ENCODE measurements around the gene CTSS. TPM values are rescaled to one million over a fixed set of nuclear protein-coding genes. Genes with fewer than 3 reads are reported as not detected.

CTSS gene
- total and polyA plus RNA-seq, 2 experiments from 2014 or later: 5.2 to 10.4 TPM

DNA sequence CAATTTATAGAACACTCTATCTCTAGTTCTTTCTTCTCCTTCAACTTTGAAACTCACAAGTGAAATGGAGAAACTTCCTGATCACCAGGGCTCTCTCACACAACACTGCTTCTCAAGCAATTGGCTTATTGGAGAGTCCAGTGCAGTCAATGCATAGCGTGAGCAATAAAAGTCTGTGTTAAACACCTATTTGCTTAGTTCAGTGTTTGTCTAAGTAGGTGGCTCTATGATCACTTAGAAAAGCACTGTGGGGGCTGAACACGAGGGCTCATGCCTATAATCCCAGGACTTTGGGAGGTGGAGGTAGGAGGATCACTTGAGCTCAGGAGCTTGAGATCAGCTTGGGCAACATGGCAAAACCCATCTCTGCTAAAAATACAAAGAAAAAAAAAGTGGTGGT is 12.2 kb downstream of the CTSS start:
- peak overlapping the region; percentile 83 for H3K27ac ChIP-seq
- DNase-seq (ENCODE audit: low spot score): peak; percentile 28
- H3K36me3 ChIP-seq (replicated peaks; ENCODE audit: insufficient read depth, low read depth): no peaks in the 10 kb centered on the region

DNA sequence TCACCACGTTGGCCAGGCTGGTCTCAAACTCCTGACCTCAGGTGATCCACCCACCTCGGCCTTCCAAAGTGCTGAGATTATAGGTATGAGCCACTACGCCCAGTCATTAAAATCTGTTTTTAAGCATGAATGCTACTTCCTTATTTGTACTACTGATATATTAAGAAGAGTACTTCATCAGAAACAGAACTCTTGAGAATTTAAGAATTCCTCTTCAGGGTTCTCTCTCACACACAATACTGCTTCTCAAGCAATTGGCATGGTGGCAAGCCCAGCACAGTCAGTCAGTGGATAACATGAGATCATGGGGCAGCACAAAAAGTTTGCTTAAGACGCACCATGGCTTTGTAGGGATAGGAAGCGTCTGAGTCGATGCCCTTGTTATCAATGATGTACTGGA is 14.1 kb downstream of the CTSS start:
- Histone ChIP-seq H3K27ac (no peak overlapping the region), H3K4me1 (ENCODE audit: insufficient read depth) (no peaks in the 10 kb centered on the region), H2AFZ (no peak overlapping the region), H3K27me3 (no peaks in the 10 kb centered on the region), H4K20me1 (ENCODE audit: insufficient read depth, poor library complexity, severe bottlenecking) (no peaks in the 10 kb centered on the region), H3K4me3 (no peak overlapping the region), H3K9me2 (replicated peaks; ENCODE audit: insufficient read depth) (no peaks in the 10 kb centered on the region), H3K4me2 (no peak overlapping the region), H3K36me3 (replicated peaks; ENCODE audit: insufficient read depth, low read depth) (no peaks in the 10 kb centered on the region), H3K79me2 (no peaks in the 10 kb centered on the region), H3K9me3 (ENCODE audit: low read depth) (no peaks in the 10 kb centered on the region)
- DNase-seq (ENCODE audit: low spot score): no peak
- TF ChIP-seq, protein P1, sequence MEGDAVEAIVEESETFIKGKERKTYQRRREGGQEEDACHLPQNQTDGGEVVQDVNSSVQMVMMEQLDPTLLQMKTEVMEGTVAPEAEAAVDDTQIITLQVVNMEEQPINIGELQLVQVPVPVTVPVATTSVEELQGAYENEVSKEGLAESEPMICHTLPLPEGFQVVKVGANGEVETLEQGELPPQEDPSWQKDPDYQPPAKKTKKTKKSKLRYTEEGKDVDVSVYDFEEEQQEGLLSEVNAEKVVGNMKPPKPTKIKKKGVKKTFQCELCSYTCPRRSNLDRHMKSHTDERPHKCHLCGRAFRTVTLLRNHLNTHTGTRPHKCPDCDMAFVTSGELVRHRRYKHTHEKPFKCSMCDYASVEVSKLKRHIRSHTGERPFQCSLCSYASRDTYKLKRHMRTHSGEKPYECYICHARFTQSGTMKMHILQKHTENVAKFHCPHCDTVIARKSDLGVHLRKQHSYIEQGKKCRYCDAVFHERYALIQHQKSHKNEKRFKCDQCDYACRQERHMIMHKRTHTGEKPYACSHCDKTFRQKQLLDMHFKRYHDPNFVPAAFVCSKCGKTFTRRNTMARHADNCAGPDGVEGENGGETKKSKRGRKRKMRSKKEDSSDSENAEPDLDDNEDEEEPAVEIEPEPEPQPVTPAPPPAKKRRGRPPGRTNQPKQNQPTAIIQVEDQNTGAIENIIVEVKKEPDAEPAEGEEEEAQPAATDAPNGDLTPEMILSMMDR (IDR thresholded peaks at IDR 0.05; ENCODE audit: poor library complexity): no peak
- TF ChIP-seq EZH2 (IDR thresholded peaks at IDR 0.05; ENCODE audit: borderline replicate concordance): no peak
- no peak for TF ChIP-seq EZH2phosphoT487 (IDR thresholded peaks at IDR 0.05; ENCODE audit: low read depth, severe bottlenecking, unreplicated experiment)
- WGBS (ENCODE audit: low lambda C conversion rate, missing lambda C conversion rate): 93% methylated on average over 6 of the region's 6 CpGs

More for the DNA sequence above, 12.2 kb downstream of the CTSS start:
- Histone ChIP-seq H3K9me3 (ENCODE audit: low read depth) (no peaks in the 10 kb centered on the region), H3K9me2 (replicated peaks; ENCODE audit: insufficient read depth) (no peaks in the 10 kb centered on the region), H3K4me1 (ENCODE audit: insufficient read depth) (no peaks in the 10 kb centered on the region), H4K20me1 (ENCODE audit: insufficient read depth, poor library complexity, severe bottlenecking) (no peaks in the 10 kb centered on the region), H3K4me3 (no peak overlapping the region), H3K4me2 (no peak overlapping the region), H3K27me3 (no peaks in the 10 kb centered on the region), H2AFZ (no peak overlapping the region), H3K79me2 (no peaks in the 10 kb centered on the region)
- TF ChIP-seq EZH2 (IDR thresholded peaks at IDR 0.05; ENCODE audit: borderline replicate concordance) (no peak), EZH2phosphoT487 (IDR thresholded peaks at IDR 0.05; ENCODE audit: low read depth, severe bottlenecking, unreplicated experiment) (no peak)
- TF ChIP-seq, protein P1 (IDR thresholded peaks at IDR 0.05; ENCODE audit: poor library complexity): no peak
- WGBS (ENCODE audit: low lambda C conversion rate, missing lambda C conversion rate): 42% methylated on average over 2 of the region's 2 CpGs

DNA sequence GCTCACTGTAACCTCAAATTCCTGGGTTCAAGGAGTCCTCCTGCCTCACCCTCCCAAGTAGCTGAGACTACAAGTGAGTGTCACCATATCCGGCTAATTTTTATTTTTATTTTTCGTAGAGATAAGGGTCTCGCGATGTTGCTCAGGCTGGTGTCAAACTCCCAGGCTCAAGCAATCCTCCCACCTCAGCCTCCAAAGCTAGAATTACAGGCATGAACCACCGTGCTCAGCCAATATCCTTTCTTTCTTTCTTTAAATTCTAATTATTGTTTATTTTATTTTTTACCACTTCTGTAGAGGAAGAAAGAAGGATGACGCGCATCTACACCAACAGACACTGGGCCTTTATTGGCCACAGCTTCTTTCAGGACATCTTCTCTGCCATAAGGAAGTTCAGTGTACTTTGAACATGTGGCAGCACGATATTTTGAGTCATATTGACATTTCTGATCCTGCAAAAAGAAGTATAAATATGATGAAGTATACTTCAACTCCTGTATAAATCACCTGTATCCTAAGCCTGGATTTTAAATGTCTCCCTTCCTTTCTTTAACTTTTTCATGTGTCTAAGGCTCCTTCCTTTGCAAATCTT is 15.8 kb downstream of the CTSS start:
- 94% methylated on average over 8 of the region's 8 CpGs for WGBS (ENCODE audit: low lambda C conversion rate, missing lambda C conversion rate)
- Histone ChIP-seq H4K20me1 (ENCODE audit: insufficient read depth, poor library complexity, severe bottlenecking) (no peaks in the 10 kb centered on the region), H3K36me3 (replicated peaks; ENCODE audit: insufficient read depth, low read depth) (no peaks in the 10 kb centered on the region), H3K4me1 (ENCODE audit: insufficient read depth) (no peaks in the 10 kb centered on the region), H3K9me2 (replicated peaks; ENCODE audit: insufficient read depth) (no peaks in the 10 kb centered on the region), H3K79me2 (no peaks in the 10 kb centered on the region), H3K27ac (no peak overlapping the region), H2AFZ (no peak overlapping the region), H3K9me3 (ENCODE audit: low read depth) (no peaks in the 10 kb centered on the region), H3K4me2 (no peak overlapping the region), H3K27me3 (no peaks in the 10 kb centered on the region), H3K4me3 (no peak overlapping the region)
- TF ChIP-seq, protein P1 (IDR thresholded peaks at IDR 0.05; ENCODE audit: poor library complexity): no peak
- TF ChIP-seq EZH2phosphoT487 (IDR thresholded peaks at IDR 0.05; ENCODE audit: low read depth, severe bottlenecking, unreplicated experiment): no peak
- no peak for TF ChIP-seq EZH2 (IDR thresholded peaks at IDR 0.05; ENCODE audit: borderline replicate concordance)
- DNase-seq (ENCODE audit: low spot score): no peak

All from hepatocyte (in vitro differentiated cells).